ENCODE data around the gene CRIM1.

DNA sequence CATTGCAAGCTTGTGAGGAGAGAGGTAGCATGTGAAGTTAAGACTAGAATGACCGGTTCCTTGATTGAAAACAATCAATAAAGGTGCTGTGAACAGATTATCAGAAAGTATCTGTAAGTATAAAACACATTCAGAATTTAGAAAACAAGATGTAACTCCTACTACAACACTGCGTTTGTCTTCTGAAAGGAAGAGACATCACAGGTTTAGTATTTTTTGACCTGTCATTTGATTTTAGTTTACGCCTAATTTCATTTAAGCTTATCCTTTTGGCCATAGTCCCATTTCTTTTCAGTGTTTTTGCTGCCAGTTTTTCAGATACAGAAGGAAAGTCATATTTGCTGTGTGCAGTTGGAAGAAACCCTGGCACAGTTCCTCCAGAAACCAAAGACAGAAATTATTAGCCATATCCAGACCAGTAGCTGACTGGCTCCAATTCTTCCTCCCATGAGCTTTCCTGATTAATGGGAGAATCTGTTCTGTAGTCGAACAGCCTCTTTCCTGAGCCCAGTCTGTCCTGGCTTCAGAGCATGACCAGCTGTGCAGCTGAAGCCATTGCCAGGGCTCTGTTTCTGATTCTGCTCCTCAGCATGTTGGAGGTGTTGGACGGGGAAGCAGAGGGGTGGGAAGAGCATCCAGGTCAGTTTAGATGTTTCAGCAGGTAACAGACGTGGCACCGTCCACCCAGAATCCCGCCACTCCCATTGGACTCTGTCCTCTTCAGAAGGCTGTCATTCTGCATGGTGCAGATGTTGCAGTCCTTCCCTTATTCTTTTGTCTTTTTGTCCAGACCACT lies 61.0 kb downstream of the CRIM1 start:
- TF ChIP-seq, protein P1, sequence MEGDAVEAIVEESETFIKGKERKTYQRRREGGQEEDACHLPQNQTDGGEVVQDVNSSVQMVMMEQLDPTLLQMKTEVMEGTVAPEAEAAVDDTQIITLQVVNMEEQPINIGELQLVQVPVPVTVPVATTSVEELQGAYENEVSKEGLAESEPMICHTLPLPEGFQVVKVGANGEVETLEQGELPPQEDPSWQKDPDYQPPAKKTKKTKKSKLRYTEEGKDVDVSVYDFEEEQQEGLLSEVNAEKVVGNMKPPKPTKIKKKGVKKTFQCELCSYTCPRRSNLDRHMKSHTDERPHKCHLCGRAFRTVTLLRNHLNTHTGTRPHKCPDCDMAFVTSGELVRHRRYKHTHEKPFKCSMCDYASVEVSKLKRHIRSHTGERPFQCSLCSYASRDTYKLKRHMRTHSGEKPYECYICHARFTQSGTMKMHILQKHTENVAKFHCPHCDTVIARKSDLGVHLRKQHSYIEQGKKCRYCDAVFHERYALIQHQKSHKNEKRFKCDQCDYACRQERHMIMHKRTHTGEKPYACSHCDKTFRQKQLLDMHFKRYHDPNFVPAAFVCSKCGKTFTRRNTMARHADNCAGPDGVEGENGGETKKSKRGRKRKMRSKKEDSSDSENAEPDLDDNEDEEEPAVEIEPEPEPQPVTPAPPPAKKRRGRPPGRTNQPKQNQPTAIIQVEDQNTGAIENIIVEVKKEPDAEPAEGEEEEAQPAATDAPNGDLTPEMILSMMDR (conservative IDR thresholded peaks at IDR 0.05 in 1 of 2, IDR thresholded peaks at IDR 0.05 in 1 of 2; ENCODE audit: low read depth in 1 of 2, low read length in 2 of 2): no peak
- TF ChIP-seq EZH2 (IDR thresholded peaks at IDR 0.05; ENCODE audit: low read length, missing control alignments): no peak

Data from fibroblast of lung (primary cell).